Natural killer cell (primary cell): Measurements from ENCODE around the gene NUB1. TPM values are rescaled to one million over a fixed set of nuclear protein-coding genes. Genes with fewer than 3 reads are reported as not detected.

Source experiments
- ATAC-seq, 3 donors: fragments of 150-1000 bp in 2 of 3; fragments of 200-7000 bp in 1 of 3; cut with Tn5 transposase; 1 replicate in 1 of 3; 2 replicates in 2 of 3; pipeline ENCODE4 v1.10.0; 2021; ENCODE audit warnings: mild to moderate bottlenecking in 2 of 3, moderate library complexity in 2 of 3
- DNase-seq, 2 donors: peaks; one replicate each; pipeline versions ENCODE4 v3.0.0 to v3.0.0-alpha.2; 2013 to 2021; ENCODE audit warnings: mixed read lengths in 1 of 2
- H3K27ac ChIP-seq: one replicate; pipeline ENCODE4 v1.5.1; 2013; ENCODE audit warnings: mild to moderate bottlenecking, low read length
- H3K27me3 ChIP-seq: one replicate; pipeline ENCODE4 v1.6.1; 2013; ENCODE audit warnings: low read length; ENCODE audit not compliant: control insufficient read depth, insufficient read depth
- H3K36me3 ChIP-seq: one replicate; pipeline ENCODE4 v1.6.1; 2013; ENCODE audit warnings: low read length; ENCODE audit not compliant: control insufficient read depth, insufficient read depth
- H3K4me1 ChIP-seq: one replicate; pipeline ENCODE4 v1.6.1; 2013; ENCODE audit warnings: low read length; ENCODE audit not compliant: control insufficient read depth, insufficient read depth
- H3K4me3 ChIP-seq: one replicate; pipeline ENCODE4 v1.5.1; 2013; ENCODE audit warnings: low read length
- H3K9me3 ChIP-seq: one replicate; pipeline ENCODE4 v1.6.1; 2013; ENCODE audit warnings: low read length; ENCODE audit not compliant: control insufficient read depth, insufficient read depth
- H3K27ac Mint-ChIP-seq, 2 donors: one replicate each; pipeline ENCODE4 v1.8.0; 2022; ENCODE audit warnings: mild to moderate bottlenecking in 2 of 2, mixed read lengths in 2 of 2, moderate library complexity in 1 of 2
- H3K27me3 Mint-ChIP-seq, 2 donors: one replicate each; pipeline ENCODE4 v1.8.0; 2022; ENCODE audit warnings: low read depth in 2 of 2, mixed read lengths in 2 of 2
- H3K36me3 Mint-ChIP-seq: one replicate; pipeline ENCODE4 v1.8.0; 2022; ENCODE audit warnings: mixed read lengths
- H3K4me1 Mint-ChIP-seq, 2 donors: one replicate each; pipeline ENCODE4 v1.8.0; 2022; ENCODE audit warnings: mixed read lengths in 2 of 2
- H3K4me3 Mint-ChIP-seq: one replicate; pipeline ENCODE4 v1.8.0; 2022; ENCODE audit warnings: mild to moderate bottlenecking, moderate library complexity, mixed read lengths
- H3K9me3 Mint-ChIP-seq, 2 donors: one replicate each; pipeline ENCODE4 v1.8.0; 2022; ENCODE audit warnings: mixed read lengths in 2 of 2
- CTCF ChIP-seq: fragments of 200-600 bp; IDR thresholded peaks from one replicate; pipeline ENCODE4 v1.8.0; 2022; ENCODE audit warnings: antibody characterized with exemption
- WGBS: methylation state at CpG from one replicate; pipeline ENCODE4 v1.1.7; 2013; ENCODE audit warnings: missing lambda C conversion rate; ENCODE audit not compliant: insufficient coverage; 5-methylcytosine and 5-hydroxymethylcytosine counted together
- intact Hi-C: fragments of 100-400 bp; cut with micrococcal nuclease; formaldehyde crosslinking; loops from one replicate; pipeline ENCODE4 v1.14.2; 2022
- total RNA-seq, 4 donors: library from RNA; stranded (reverse); fragments of 120-200 nt in 1 of 4; gene quantifications; one replicate each; pipeline versions ENCODE4 v1.2.3 to v1.2.4, GENCODE V29; 2013 to 2022

NUB1 gene
- total RNA-seq, 3 donors from 2014 or later (not counting 1 experiment from before 2014, with no cell fraction given) = 110 to 113 (median 111) TPM

- no peaks in the 10 kb centered on the region for H3K36me3 Mint-ChIP-seq
- ATAC-seq (no peak), DNase-seq (no peak)
- H3K27ac ChIP-seq = no peak overlapping the region
- 89% methylated on average over 10 of the region's 10 CpGs for WGBS
- H3K27ac Mint-ChIP-seq = no peak overlapping the region
- no peak overlapping the region for H3K4me3 Mint-ChIP-seq
- H3K27me3 Mint-ChIP-seq = no peaks in the 10 kb centered on the region
- intact Hi-C loops = no loop called here
- no peaks in the 10 kb centered on the region for H3K27me3 ChIP-seq
- no peak for TF ChIP-seq CTCF
- H3K9me3 ChIP-seq = no peaks in the 10 kb centered on the region
- H3K36me3 ChIP-seq = no peaks in the 10 kb centered on the region
- no peaks in the 10 kb centered on the region for H3K4me1 ChIP-seq
- H3K4me1 Mint-ChIP-seq = peaks cover 0 to 4% of the 10 kb centered on the region in 2 donors
- no peaks in the 10 kb centered on the region for H3K9me3 Mint-ChIP-seq
- H3K4me3 ChIP-seq = no peak overlapping the region
Measured at GRCh38 chr7:151396328-151396970, 54.8 kb downstream of the NUB1 start.

- Mint-ChIP-seq H3K36me3 (no peaks in the 10 kb centered on the region), H3K9me3 (no peaks in the 10 kb centered on the region), H3K4me3 (no peak overlapping the region), H3K27me3 (no peaks in the 10 kb centered on the region), H3K4me1 (peaks cover 0 to 4% of the 10 kb centered on the region in 2 donors), H3K27ac (no peak overlapping the region)
- Histone ChIP-seq H3K27ac (no peak overlapping the region), H3K36me3 (no peaks in the 10 kb centered on the region), H3K4me1 (no peaks in the 10 kb centered on the region), H3K4me3 (no peak overlapping the region), H3K9me3 (no peaks in the 10 kb centered on the region), H3K27me3 (no peaks in the 10 kb centered on the region)
- intact Hi-C loops = no loop called here
- WGBS = 88% methylated on average over 13 of the region's 13 CpGs
- ATAC-seq (no peak), DNase-seq (no peak)
- TF ChIP-seq CTCF = no peak
Measured at GRCh38 chr7:151397026-151397425, 55.4 kb downstream of the NUB1 start.

- Mint-ChIP-seq H3K4me3 (no peak overlapping the region), H3K9me3 (no peaks in the 10 kb centered on the region), H3K27ac (no peak overlapping the region), H3K27me3 (no peaks in the 10 kb centered on the region), H3K36me3 (no peaks in the 10 kb centered on the region), H3K4me1 (peaks cover 0 to 4% of the 10 kb centered on the region in 2 donors)
- WGBS = 88% methylated on average over 19 of the region's 19 CpGs
- TF ChIP-seq CTCF = no peak
- Histone ChIP-seq H3K36me3 (no peaks in the 10 kb centered on the region), H3K9me3 (no peaks in the 10 kb centered on the region), H3K27me3 (no peaks in the 10 kb centered on the region), H3K27ac (no peak overlapping the region), H3K4me3 (no peak overlapping the region), H3K4me1 (no peaks in the 10 kb centered on the region)
- ATAC-seq (no peak), DNase-seq (no peak)
- intact Hi-C loops = no loop called here
Measured at GRCh38 chr7:151398446-151399304, 57.1 kb downstream of the NUB1 start.
